ENCODE results near the gene GNG12.
A peak's percentile ranks its signal among the peaks of the same experiment; 100 is the strongest.

GRCh38 chr1:67673468-67674201 lies 159.6 kb downstream of the GNG12 start:
- TF ChIP-seq, protein P1, sequence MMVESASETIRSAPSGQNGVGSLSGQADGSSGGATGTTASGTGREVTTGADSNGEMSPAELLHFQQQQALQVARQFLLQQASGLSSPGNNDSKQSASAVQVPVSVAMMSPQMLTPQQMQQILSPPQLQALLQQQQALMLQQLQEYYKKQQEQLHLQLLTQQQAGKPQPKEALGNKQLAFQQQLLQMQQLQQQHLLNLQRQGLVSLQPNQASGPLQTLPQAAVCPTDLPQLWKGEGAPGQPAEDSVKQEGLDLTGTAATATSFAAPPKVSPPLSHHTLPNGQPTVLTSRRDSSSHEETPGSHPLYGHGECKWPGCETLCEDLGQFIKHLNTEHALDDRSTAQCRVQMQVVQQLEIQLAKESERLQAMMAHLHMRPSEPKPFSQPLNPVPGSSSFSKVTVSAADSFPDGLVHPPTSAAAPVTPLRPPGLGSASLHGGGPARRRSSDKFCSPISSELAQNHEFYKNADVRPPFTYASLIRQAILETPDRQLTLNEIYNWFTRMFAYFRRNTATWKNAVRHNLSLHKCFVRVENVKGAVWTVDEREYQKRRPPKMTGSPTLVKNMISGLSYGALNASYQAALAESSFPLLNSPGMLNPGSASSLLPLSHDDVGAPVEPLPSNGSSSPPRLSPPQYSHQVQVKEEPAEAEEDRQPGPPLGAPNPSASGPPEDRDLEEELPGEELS (CRISPR knock-in tag; IDR thresholded peaks at IDR 0.05; ENCODE audit: borderline replicate concordance) = no peak
- TF ChIP-seq HDAC2 (IDR thresholded peaks at IDR 0.05) (no peak), RAD51 (IDR thresholded peaks at IDR 0.05; ENCODE audit: borderline replicate concordance, low read depth) (no peak), ATF1 (CRISPR knock-in tag; IDR thresholded peaks at IDR 0.05) (no peak), ATF1 (tag; IDR thresholded peaks at IDR 0.05) (no peak), CTCF (IDR thresholded peaks at IDR 0.05 in 2 of 3, conservative IDR thresholded peaks at IDR 0.05 in 1 of 3; ENCODE audit: insufficient read depth in 2 of 3, low read depth in 1 of 3, low read length in 3 of 3) (no peak), XRCC3 (IDR thresholded peaks at IDR 0.05) (no peak), CREB1 (IDR thresholded peaks at IDR 0.05) (no peak), CREB1 (CRISPR knock-in tag; IDR thresholded peaks at IDR 0.05) (no peak), ZNF512 (tag; IDR thresholded peaks at IDR 0.05) (peak; percentile 66), MED1 (CRISPR knock-in tag; IDR thresholded peaks at IDR 0.05; ENCODE audit: borderline replicate concordance) (no peak), RBM14 (IDR thresholded peaks at IDR 0.05; ENCODE audit: borderline replicate concordance, insufficient read depth, low read depth, low read length) (no peak), ZNF263 (CRISPR knock-in tag; IDR thresholded peaks at IDR 0.05; ENCODE audit: borderline replicate concordance) (no peak), KLF6 (CRISPR knock-in tag; IDR thresholded peaks at IDR 0.05; ENCODE audit: borderline replicate concordance) (no peak)
- TF ChIP-seq, protein P2, sequence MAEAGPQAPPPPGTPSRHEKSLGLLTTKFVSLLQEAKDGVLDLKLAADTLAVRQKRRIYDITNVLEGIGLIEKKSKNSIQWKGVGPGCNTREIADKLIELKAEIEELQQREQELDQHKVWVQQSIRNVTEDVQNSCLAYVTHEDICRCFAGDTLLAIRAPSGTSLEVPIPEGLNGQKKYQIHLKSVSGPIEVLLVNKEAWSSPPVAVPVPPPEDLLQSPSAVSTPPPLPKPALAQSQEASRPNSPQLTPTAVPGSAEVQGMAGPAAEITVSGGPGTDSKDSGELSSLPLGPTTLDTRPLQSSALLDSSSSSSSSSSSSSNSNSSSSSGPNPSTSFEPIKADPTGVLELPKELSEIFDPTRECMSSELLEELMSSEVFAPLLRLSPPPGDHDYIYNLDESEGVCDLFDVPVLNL (CRISPR knock-in tag; IDR thresholded peaks at IDR 0.05; ENCODE audit: low read depth) = no peak
- TF ChIP-seq, protein P3, sequence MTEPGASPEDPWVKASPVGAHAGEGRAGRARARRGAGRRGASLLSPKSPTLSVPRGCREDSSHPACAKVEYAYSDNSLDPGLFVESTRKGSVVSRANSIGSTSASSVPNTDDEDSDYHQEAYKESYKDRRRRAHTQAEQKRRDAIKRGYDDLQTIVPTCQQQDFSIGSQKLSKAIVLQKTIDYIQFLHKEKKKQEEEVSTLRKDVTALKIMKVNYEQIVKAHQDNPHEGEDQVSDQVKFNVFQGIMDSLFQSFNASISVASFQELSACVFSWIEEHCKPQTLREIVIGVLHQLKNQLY (CRISPR knock-in tag; conservative IDR thresholded peaks at IDR 0.05) = no peak

Measured in K562 (cell line).